ENCODE results near the gene KCNJ9.

Gene KCNJ9

DNA sequence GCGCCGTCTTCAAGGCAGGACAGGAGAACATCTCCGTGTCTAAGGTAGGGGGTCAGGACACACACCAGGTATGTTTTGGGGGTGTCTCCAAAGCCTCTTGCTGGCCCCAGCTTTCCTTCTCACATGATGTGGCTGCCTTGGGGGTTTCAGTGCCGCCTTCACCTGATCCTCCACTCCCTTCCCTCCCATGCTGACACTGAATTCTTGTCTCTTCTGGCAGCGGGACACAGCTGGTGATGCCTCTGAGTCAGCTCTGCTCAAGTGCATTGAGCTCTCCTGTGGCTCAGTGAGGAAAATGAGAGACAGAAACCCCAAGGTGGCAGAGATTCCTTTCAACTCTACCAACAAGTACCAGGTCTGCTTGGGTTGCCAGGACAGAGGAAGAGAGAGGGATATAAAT lies 47.7 kb downstream of the KCNJ9 start:
- TF ChIP-seq, protein P1, sequence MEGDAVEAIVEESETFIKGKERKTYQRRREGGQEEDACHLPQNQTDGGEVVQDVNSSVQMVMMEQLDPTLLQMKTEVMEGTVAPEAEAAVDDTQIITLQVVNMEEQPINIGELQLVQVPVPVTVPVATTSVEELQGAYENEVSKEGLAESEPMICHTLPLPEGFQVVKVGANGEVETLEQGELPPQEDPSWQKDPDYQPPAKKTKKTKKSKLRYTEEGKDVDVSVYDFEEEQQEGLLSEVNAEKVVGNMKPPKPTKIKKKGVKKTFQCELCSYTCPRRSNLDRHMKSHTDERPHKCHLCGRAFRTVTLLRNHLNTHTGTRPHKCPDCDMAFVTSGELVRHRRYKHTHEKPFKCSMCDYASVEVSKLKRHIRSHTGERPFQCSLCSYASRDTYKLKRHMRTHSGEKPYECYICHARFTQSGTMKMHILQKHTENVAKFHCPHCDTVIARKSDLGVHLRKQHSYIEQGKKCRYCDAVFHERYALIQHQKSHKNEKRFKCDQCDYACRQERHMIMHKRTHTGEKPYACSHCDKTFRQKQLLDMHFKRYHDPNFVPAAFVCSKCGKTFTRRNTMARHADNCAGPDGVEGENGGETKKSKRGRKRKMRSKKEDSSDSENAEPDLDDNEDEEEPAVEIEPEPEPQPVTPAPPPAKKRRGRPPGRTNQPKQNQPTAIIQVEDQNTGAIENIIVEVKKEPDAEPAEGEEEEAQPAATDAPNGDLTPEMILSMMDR (IDR thresholded peaks at IDR 0.05; ENCODE audit: low read depth, low read length), result no peak
- TF ChIP-seq, protein P2, sequence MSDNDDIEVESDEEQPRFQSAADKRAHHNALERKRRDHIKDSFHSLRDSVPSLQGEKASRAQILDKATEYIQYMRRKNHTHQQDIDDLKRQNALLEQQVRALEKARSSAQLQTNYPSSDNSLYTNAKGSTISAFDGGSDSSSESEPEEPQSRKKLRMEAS (IDR thresholded peaks at IDR 0.05; ENCODE audit: low read depth, low read length), result no peak
- TF ChIP-seq POLR2A (IDR thresholded peaks at IDR 0.05; ENCODE audit: extremely low read depth, insufficient read length), result no peak
- no peak for TF ChIP-seq MYC (IDR thresholded peaks at IDR 0.05; ENCODE audit: low read depth, low read length)
- H3K4me3 ChIP-seq (ENCODE audit: low read depth, low read length), result no peak overlapping the region
- DNase-seq (ENCODE audit: low read depth), result no peak

DNA sequence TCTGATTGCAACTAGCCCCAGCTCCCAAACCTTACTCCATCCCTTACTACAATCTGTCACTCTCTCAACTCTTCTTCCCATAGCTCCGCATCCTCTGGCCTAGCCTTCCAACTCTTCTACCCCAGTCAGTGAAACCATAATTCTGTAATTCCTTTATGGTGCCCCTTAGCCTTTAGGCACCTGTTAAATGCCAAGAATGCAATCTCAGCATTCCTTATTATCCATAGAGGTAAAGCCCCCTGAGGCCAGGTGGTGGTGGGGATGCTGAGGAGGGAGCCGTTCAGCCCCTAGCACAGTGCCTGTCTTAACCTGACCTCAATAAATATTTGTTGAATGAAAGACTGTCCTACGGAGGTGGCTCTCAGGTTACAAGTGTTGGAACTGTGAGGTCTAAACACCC lies 48.2 kb downstream of the KCNJ9 start:
- TF ChIP-seq MYC (IDR thresholded peaks at IDR 0.05; ENCODE audit: low read depth, low read length) (no peak), POLR2A (IDR thresholded peaks at IDR 0.05; ENCODE audit: extremely low read depth, insufficient read length) (no peak)
- TF ChIP-seq, protein P2 (IDR thresholded peaks at IDR 0.05; ENCODE audit: low read depth, low read length), result no peak
- TF ChIP-seq, protein P1 (IDR thresholded peaks at IDR 0.05; ENCODE audit: low read depth, low read length), result no peak
- no peak for DNase-seq (ENCODE audit: low read depth)
- H3K4me3 ChIP-seq (ENCODE audit: low read depth, low read length), result no peak overlapping the region

DNA sequence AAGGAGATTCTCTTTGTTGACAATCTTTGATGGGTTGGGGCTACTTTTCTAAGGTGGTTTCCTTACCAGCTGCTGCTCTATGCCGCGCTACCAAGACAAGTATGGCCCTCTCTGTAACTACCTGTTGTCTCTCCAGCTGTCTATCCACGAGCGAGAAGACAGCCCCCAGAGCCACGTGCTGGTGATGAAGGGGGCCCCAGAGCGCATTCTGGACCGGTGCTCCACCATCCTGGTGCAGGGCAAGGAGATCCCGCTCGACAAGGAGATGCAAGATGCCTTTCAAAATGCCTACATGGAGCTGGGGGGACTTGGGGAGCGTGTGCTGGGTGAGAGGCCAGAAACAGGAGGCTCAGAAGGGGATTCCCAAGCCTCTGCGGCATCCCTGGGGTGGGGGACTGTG lies 48.6 kb downstream of the KCNJ9 start:
- no peak for DNase-seq (ENCODE audit: low read depth)
- TF ChIP-seq, protein P2 (IDR thresholded peaks at IDR 0.05; ENCODE audit: low read depth, low read length), result no peak
- TF ChIP-seq MYC (IDR thresholded peaks at IDR 0.05; ENCODE audit: low read depth, low read length) (no peak), POLR2A (IDR thresholded peaks at IDR 0.05; ENCODE audit: extremely low read depth, insufficient read length) (no peak)
- TF ChIP-seq, protein P1 (IDR thresholded peaks at IDR 0.05; ENCODE audit: low read depth, low read length), result no peak
- H3K4me3 ChIP-seq (ENCODE audit: low read depth, low read length), result no peak overlapping the region

DNA sequence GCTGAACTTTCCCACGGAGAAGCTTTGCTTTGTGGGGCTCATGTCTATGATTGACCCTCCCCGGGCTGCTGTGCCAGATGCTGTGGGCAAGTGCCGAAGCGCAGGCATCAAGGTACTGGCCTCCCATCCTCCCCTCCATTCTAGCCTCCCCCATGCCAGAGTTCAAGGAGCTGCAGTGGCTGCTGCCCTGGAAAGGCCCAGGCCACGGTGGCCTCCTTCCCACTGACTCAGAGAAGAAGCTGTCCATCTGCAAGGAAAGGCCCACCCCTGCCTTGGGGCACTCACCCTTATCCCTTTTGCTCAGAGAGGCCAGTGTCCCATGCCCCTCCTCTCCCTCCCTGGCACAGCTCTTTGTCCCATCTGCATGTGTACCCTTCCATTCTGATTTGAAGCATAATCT lies 49.1 kb downstream of the KCNJ9 start:
- TF ChIP-seq, protein P2 (IDR thresholded peaks at IDR 0.05; ENCODE audit: low read depth, low read length), result no peak
- TF ChIP-seq POLR2A (IDR thresholded peaks at IDR 0.05; ENCODE audit: extremely low read depth, insufficient read length) (no peak), MYC (IDR thresholded peaks at IDR 0.05; ENCODE audit: low read depth, low read length) (no peak)
- TF ChIP-seq, protein P1 (IDR thresholded peaks at IDR 0.05; ENCODE audit: low read depth, low read length), result no peak
- no peak for DNase-seq (ENCODE audit: low read depth)
- no peak overlapping the region for H3K4me3 ChIP-seq (ENCODE audit: low read depth, low read length)

DNA sequence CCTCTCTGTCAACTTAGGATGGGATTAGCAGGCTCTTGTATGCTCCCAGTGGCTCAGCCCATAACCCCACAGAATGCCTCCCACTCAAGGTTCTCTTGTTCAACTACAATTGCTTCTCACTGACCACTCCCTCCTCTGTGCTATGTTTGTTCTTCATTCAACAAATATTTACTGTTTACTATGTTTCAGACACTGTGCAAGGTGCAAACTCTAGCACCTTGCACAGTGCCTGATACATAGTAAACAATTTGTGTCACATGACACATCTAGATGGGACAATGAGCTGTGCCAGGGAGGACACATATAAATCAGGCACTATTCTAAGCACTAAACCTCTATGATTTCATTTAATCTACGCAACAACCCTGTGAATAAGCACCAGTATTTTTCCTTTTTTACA lies 49.6 kb downstream of the KCNJ9 start:
- no peak overlapping the region for H3K4me3 ChIP-seq (ENCODE audit: low read depth, low read length)
- TF ChIP-seq, protein P1 (IDR thresholded peaks at IDR 0.05; ENCODE audit: low read depth, low read length), result no peak
- no peak for DNase-seq (ENCODE audit: low read depth)

Measured in NB4 (cell line).